K562 (cell line): Measurements from ENCODE around the gene C1QTNF12. TPM values are rescaled to one million over a fixed set of nuclear protein-coding genes. Genes with fewer than 3 reads are reported as not detected.

Experiments used
- ATF1 ChIP-seq, 2 experiments: fragments of 450-650 bp in 1 of 2; IDR thresholded peaks; 2 replicates each; pipeline ENCODE4 v1.6.1; 2016; ENCODE audit warnings: missing compliant biosample characterization in 1 of 2, missing genetic modification characterization in 1 of 2
- ATF7 ChIP-seq: fragments of 450-650 bp; IDR thresholded peaks from 2 replicates; pipeline ENCODE4 v1.7.1; 2014; ENCODE audit warnings: mild to moderate bottlenecking, moderate library complexity
- C11orf30 ChIP-seq: fragments of 450-650 bp; IDR thresholded peaks from 2 replicates; pipeline ENCODE4 v1.6.1; 2016; ENCODE audit warnings: low read depth, mild to moderate bottlenecking
- DNMT1 ChIP-seq: fragments of 450-650 bp; IDR thresholded peaks from 2 replicates; pipeline ENCODE4 v1.6.1; 2016; ENCODE audit warnings: antibody characterized with exemption, mild to moderate bottlenecking
- ESRRB ChIP-seq: fragments of 250-450 bp; sonication (Bioruptor Pico); IDR thresholded peaks from 2 replicates; pipeline ENCODE4 v1.5.0; 2020; ENCODE audit warnings: mild to moderate bottlenecking, moderate library complexity, borderline replicate concordance
- GATAD2A ChIP-seq: fragments of 450-650 bp; IDR thresholded peaks from 2 replicates; pipeline ENCODE4 v1.6.1; 2017
- MCM7 ChIP-seq, 2 experiments: fragments of 450-650 bp; IDR thresholded peaks; 2 replicates each; pipeline ENCODE4 v1.6.1; 2016 to 2018
- MTA1 ChIP-seq: fragments of 450-650 bp; IDR thresholded peaks from 2 replicates; pipeline ENCODE4 v1.6.1; 2017; ENCODE audit warnings: borderline replicate concordance
- NR3C1 ChIP-seq: sonication (generic); formaldehyde crosslinking; IDR thresholded peaks from 2 replicates; pipeline ENCODE4 v1.8.1; 2022; ENCODE audit warnings: missing genetic modification reagents
- PHTF2 ChIP-seq: fragments of 250-450 bp; sonication (Bioruptor Pico); IDR thresholded peaks from 2 replicates; pipeline ENCODE4 v1.5.0; 2021; ENCODE audit warnings: mild to moderate bottlenecking
- RB1 ChIP-seq: fragments of 450-650 bp; IDR thresholded peaks from 2 replicates; pipeline ENCODE4 v1.6.1; 2017; ENCODE audit warnings: low read depth, mild to moderate bottlenecking
- SETDB1 ChIP-seq: IDR thresholded peaks from one replicate; pipeline ENCODE4 v1.6.1; 2012; ENCODE audit warnings: low read length, control low read depth, inconsistent platforms
- SIN3B ChIP-seq: fragments of 450-650 bp; IDR thresholded peaks from 2 replicates; pipeline ENCODE4 v1.6.1; 2017; ENCODE audit warnings: low read depth, mild to moderate bottlenecking, moderate library complexity
- STAT5A ChIP-seq: IDR thresholded peaks from 2 replicates; pipeline ENCODE4 v1.6.1; 2012; ENCODE audit warnings: low read length, inconsistent platforms, borderline replicate concordance
- TARDBP ChIP-seq: fragments of 450-650 bp; IDR thresholded peaks from 2 replicates; pipeline ENCODE4 v1.6.1; 2016
- ZFP1 ChIP-seq: fragments of 450-650 bp; formaldehyde crosslinking; IDR thresholded peaks from 2 replicates; pipeline ENCODE4 v1.4.0; 2020; ENCODE audit warnings: mild to moderate bottlenecking, mixed read lengths
- ZNF384 ChIP-seq: IDR thresholded peaks from 2 replicates; pipeline ENCODE4 v1.6.1; 2012; ENCODE audit warnings: low read depth, low read length, improper control_type of control experiment
- ZNF707 ChIP-seq: fragments of 250-450 bp; sonication (Bioruptor Pico); conservative IDR thresholded peaks from 2 replicates; pipeline ENCODE4 v1.8.0; 2022; ENCODE audit warnings: inconsistent platforms, mild to moderate bottlenecking, moderate library complexity
- polyA plus RNA-seq, 8 experiments: library from polyadenylated mRNA; depleted of rRNA in 4 of 8; stranded (reverse) in 5 of 8; unstranded in 3 of 8; fragments of >200 nt; fragmentation: Nextera tagmentation in 2 of 8; fragmentation: Illumina TruSeq in 1 of 8; extraction: Ambion mirVana in 2 of 8; extraction: Trizol in 1 of 8; gene quantifications; 2 replicates each; pipeline versions ENCODE4 v1.2.1 to v1.2.3, GENCODE V29; 2011 to 2014; ENCODE audit warnings: inconsistent platforms in 1 of 8, missing spikeins in 1 of 8
- total RNA-seq, 7 experiments: library from RNA; depleted of rRNA in 6 of 7; stranded (reverse); fragments of >200 nt in 6 of 7; fragmentation: Illumina TruSeq in 2 of 7; extraction: Trizol in 2 of 7; gene quantifications; 2 replicates each; pipeline versions ENCODE4 v1.2.1 to v1.2.3, GENCODE V29; 2011 to 2021; ENCODE audit warnings: low replicate concordance in 1 of 7
- TF ChIP-seq, protein P1 (sequence below): fragments of 450-650 bp; IDR thresholded peaks from 2 replicates; pipeline ENCODE4 v1.6.1; 2016; ENCODE audit warnings: mild to moderate bottlenecking
- TF ChIP-seq, protein P2 (sequence below), 2 experiments: fragments of 150-350 bp in 1 of 2; IDR thresholded peaks; 2 replicates each; pipeline ENCODE4 v1.6.1; 2012 to 2016; ENCODE audit warnings: low read depth in 2 of 2, low read length in 2 of 2, mild to moderate bottlenecking in 1 of 2, moderate library complexity in 1 of 2
- TF ChIP-seq, protein P3 (sequence below), 2 experiments: fragments of 250-450 bp in 1 of 2; fragments of 450-650 bp in 1 of 2; sonication (Bioruptor Pico) in 1 of 2; IDR thresholded peaks; 2 replicates each; pipeline versions ENCODE4 v1.6.1 to v1.8.0; 2016 to 2021; ENCODE audit warnings: mild to moderate bottlenecking in 2 of 2, moderate library complexity in 2 of 2, missing compliant biosample characterization in 1 of 2, missing genetic modification characterization in 1 of 2

The C1QTNF12 gene
- total and polyA plus RNA-seq, 9 of the 15 experiments (the other 6 are each of a cell fraction or from before 2014, with no cell fraction given): 0.11 to 4.3 (median 0.93) TPM; not detected in 3

DNA sequence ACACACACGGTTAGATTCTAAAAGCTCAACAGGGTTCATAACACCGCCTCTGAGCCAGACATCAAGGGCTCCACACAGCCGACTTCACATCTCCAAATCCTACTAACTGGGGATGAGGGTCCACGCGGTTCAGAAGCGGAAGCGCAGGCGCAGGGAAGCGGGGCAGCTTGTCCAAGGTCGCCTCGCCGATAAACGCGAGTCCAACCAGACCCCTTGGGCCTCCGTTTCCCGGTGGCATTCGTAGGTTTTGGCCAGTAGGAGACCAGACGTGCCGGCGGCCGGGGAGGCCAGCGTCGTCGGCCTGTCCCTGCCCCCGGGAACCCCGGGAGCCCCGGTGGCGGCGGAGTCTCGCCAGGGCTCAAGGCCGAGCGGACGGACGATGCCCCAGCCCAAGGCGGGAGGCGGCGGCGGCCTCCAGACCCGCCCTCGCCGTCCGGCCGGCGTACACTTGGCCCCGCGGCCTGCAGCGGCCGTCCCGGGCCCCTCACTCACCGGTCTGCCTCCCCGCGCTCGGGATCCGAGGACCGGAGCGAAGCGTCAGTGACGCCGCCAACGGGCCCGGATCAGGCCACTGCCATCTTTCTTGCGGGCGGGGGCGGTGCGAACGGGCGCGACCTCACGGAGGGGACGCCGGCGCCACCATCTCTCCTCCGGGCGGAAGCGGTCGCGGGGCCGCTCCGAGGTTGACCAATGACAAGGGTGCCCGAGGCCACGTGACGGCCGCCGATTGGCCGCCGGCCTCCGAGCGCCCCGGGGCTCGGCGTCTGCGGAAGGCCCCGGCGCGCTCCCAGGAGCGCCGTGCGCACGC lies 14.9 kb downstream of the C1QTNF12 start, which contains the start of gene SDF4 (continued):
- TF ChIP-seq ATF1 (CRISPR knock-in tag; IDR thresholded peaks at IDR 0.05): peak; percentile 21; the same call in 1 of the 2 replicates
- TF ChIP-seq ATF1 (tag; IDR thresholded peaks at IDR 0.05): peak; percentile 92
- no peak for TF ChIP-seq DNMT1
- TF ChIP-seq STAT5A: no peak; the same call in 1 of the 2 replicates
- no peak for TF ChIP-seq ZFP1 (CRISPR knock-in tag)
- peak; percentile 78 for TF ChIP-seq RB1
- TF ChIP-seq ZNF707 (CRISPR knock-in tag): no peak
- no peak for TF ChIP-seq ZNF384
- TF ChIP-seq, protein P1, sequence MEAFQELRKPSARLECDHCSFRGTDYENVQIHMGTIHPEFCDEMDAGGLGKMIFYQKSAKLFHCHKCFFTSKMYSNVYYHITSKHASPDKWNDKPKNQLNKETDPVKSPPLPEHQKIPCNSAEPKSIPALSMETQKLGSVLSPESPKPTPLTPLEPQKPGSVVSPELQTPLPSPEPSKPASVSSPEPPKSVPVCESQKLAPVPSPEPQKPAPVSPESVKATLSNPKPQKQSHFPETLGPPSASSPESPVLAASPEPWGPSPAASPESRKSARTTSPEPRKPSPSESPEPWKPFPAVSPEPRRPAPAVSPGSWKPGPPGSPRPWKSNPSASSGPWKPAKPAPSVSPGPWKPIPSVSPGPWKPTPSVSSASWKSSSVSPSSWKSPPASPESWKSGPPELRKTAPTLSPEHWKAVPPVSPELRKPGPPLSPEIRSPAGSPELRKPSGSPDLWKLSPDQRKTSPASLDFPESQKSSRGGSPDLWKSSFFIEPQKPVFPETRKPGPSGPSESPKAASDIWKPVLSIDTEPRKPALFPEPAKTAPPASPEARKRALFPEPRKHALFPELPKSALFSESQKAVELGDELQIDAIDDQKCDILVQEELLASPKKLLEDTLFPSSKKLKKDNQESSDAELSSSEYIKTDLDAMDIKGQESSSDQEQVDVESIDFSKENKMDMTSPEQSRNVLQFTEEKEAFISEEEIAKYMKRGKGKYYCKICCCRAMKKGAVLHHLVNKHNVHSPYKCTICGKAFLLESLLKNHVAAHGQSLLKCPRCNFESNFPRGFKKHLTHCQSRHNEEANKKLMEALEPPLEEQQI: no peak
- no peak for TF ChIP-seq SETDB1
- TF ChIP-seq MCM7 (IDR thresholded peaks at IDR 0.05): no peak
- TF ChIP-seq ATF7: peak; percentile 79
- TF ChIP-seq PHTF2 (CRISPR knock-in tag): no peak
- TF ChIP-seq TARDBP: 0 out of 2 replicates have a peak, but pooled peaks have one; percentile 32
- TF ChIP-seq GATAD2A: no peak
- no peak for TF ChIP-seq ESRRB (CRISPR knock-in tag)
- no peak for TF ChIP-seq C11orf30
- peak; percentile 90 for TF ChIP-seq SIN3B
- TF ChIP-seq, protein P2, sequence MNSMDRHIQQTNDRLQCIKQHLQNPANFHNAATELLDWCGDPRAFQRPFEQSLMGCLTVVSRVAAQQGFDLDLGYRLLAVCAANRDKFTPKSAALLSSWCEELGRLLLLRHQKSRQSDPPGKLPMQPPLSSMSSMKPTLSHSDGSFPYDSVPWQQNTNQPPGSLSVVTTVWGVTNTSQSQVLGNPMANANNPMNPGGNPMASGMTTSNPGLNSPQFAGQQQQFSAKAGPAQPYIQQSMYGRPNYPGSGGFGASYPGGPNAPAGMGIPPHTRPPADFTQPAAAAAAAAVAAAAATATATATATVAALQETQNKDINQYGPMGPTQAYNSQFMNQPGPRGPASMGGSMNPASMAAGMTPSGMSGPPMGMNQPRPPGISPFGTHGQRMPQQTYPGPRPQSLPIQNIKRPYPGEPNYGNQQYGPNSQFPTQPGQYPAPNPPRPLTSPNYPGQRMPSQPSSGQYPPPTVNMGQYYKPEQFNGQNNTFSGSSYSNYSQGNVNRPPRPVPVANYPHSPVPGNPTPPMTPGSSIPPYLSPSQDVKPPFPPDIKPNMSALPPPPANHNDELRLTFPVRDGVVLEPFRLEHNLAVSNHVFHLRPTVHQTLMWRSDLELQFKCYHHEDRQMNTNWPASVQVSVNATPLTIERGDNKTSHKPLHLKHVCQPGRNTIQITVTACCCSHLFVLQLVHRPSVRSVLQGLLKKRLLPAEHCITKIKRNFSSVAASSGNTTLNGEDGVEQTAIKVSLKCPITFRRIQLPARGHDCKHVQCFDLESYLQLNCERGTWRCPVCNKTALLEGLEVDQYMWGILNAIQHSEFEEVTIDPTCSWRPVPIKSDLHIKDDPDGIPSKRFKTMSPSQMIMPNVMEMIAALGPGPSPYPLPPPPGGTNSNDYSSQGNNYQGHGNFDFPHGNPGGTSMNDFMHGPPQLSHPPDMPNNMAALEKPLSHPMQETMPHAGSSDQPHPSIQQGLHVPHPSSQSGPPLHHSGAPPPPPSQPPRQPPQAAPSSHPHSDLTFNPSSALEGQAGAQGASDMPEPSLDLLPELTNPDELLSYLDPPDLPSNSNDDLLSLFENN (IDR thresholded peaks at IDR 0.05; ENCODE audit: low read depth in 2 of 2, low read length in 2 of 2): no peak; a peak in 1 of 4 replicates
- TF ChIP-seq, protein P3, sequence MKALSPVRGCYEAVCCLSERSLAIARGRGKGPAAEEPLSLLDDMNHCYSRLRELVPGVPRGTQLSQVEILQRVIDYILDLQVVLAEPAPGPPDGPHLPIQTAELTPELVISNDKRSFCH (CRISPR knock-in tag; IDR thresholded peaks at IDR 0.05): no peak
- TF ChIP-seq, protein P3 (tag; IDR thresholded peaks at IDR 0.05): peak; percentile 88
- TF ChIP-seq MTA1: no peak
- TF ChIP-seq NR3C1 (CRISPR knock-in tag): no peak
